Body of pancreas (tissue), 4 donors: Measurements from ENCODE around the gene CEP112. TPM values are rescaled to one million over a fixed set of nuclear protein-coding genes. Genes with fewer than 3 reads are reported as not detected.

Source experiments
- ATAC-seq: fragments of 150-250 bp; one replicate; pipeline ENCODE4 v1.9.1; 2016
- DNase-seq, 4 donors: peaks; one replicate each; pipeline ENCODE4 v3.0.0-alpha.2; 2019
- H3K27ac ChIP-seq, 4 donors: fragments of 200-600 bp; sonication (generic); 1 replicate in 3 of 4; 2 replicates in 1 of 4; pipeline versions ENCODE4 v1.5.1 to v1.6.1; 2016 to 2019; ENCODE audit warnings: mild to moderate bottlenecking in 1 of 4, mixed read lengths in 1 of 4, moderate library complexity in 1 of 4
- H3K27me3 ChIP-seq, 2 donors: fragments of 200-600 bp; sonication (generic); one replicate each; pipeline ENCODE4 v1.6.0; 2016; ENCODE audit warnings: mild to moderate bottlenecking in 1 of 2
- H3K36me3 ChIP-seq, 2 donors: fragments of 200-600 bp; sonication (generic); replicated peaks in 1 of 2; 2 replicates each; pipeline ENCODE4 v1.5.1; 2016; ENCODE audit warnings: low read depth in 2 of 2; ENCODE audit not compliant: insufficient read depth in 1 of 2
- H3K4me1 ChIP-seq: fragments of 200-600 bp; sonication (generic); one replicate; pipeline ENCODE4 v1.6.0; 2016
- H3K4me3 ChIP-seq, 2 donors: fragments of 200-600 bp; sonication (generic); 1 replicate in 1 of 2; 2 replicates in 1 of 2; pipeline ENCODE4 v1.5.1; 2016 to 2019
- H3K9me3 ChIP-seq, 3 donors: fragments of 200-600 bp; sonication (generic); 1 replicate in 2 of 3; 2 replicates in 1 of 3; pipeline ENCODE4 v1.5.1; 2016
- CTCF ChIP-seq, 7 experiments: fragments of 450-650 bp in 4 of 7; fragments of 200-600 bp in 3 of 7; sonication (generic) in 3 of 7; IDR thresholded peaks; one replicate each; pipeline ENCODE4 v1.5.1; 2016 to 2019; ENCODE audit warnings: antibody characterized with exemption in 7 of 7
- POLR2A ChIP-seq, 3 donors: fragments of 450-650 bp; IDR thresholded peaks; one replicate each; pipeline ENCODE4 v1.6.1; 2016; ENCODE audit warnings: antibody characterized with exemption in 3 of 3, mild to moderate bottlenecking in 2 of 3
- WGBS, 2 donors: methylation state at CpG; one replicate each; pipeline ENCODE4 v1.1.5; 2017; 5-methylcytosine and 5-hydroxymethylcytosine counted together
- intact Hi-C: fragments of 100-400 bp; cut with DNase I; formaldehyde crosslinking; loops from one replicate; pipeline ENCODE4 v1.15.1; 2023
- total RNA-seq, 2 donors: library from RNA; depleted of rRNA; stranded (reverse); fragments of >200 nt; gene quantifications; one replicate each; pipeline ENCODE4 v1.1.0, GENCODE V29; 2016

CEP112 gene
- total RNA-seq, 2 donors from 2014 or later: 5.2 to 10.2 TPM

- intact Hi-C loops: no loop called here
- Histone ChIP-seq H3K9me3 (no peaks in the 10 kb centered on the region), H3K4me3 (no peak overlapping the region), H3K27ac (no peak overlapping the region), H3K4me1 (peaks cover 7% of the 10 kb centered on the region), H3K36me3 (no peaks in the 10 kb centered on the region), H3K27me3 (no peaks in the 10 kb centered on the region)
- TF ChIP-seq POLR2A (IDR thresholded peaks at IDR 0.05) (no peak), CTCF (IDR thresholded peaks at IDR 0.05) (no peak)
- WGBS, 2 donors: 71 to 78% methylated on average over 5 of the region's 5 CpGs
- ATAC-seq (no peak), DNase-seq (no peak)
These were observed 592.3 kb downstream of the CEP112 start for GRCh38 chr17:65599650-65600049.

GRCh38 chr17:65598746-65599145, 593.2 kb downstream of the CEP112 start:
- H3K4me1 ChIP-seq: peaks cover 7% of the 10 kb centered on the region
- H3K27me3 ChIP-seq: no peaks in the 10 kb centered on the region
- H3K9me3 ChIP-seq: no peaks in the 10 kb centered on the region
- no peaks in the 10 kb centered on the region for H3K36me3 ChIP-seq
- H3K4me3 ChIP-seq: no peak overlapping the region
- no peak for TF ChIP-seq CTCF (IDR thresholded peaks at IDR 0.05)
- TF ChIP-seq POLR2A (IDR thresholded peaks at IDR 0.05): no peak
- intact Hi-C loops: no loop called here
- no peak overlapping the region for H3K27ac ChIP-seq
- DNase-seq (no peak), ATAC-seq (no peak)
- 100% methylated on average over 1 of the region's 1 CpG for WGBS, 2 donors

- 70 to 74% methylated on average over 4 of the region's 4 CpGs for WGBS, 2 donors
- no peak for DNase-seq
- Histone ChIP-seq H3K27me3 (no peaks in the 10 kb centered on the region), H3K9me3 (no peaks in the 10 kb centered on the region), H3K4me1 (peaks cover under 1% of the 10 kb centered on the region), H3K4me3 (no peak overlapping the region), H3K27ac (no peak overlapping the region), H3K36me3 (no peaks in the 10 kb centered on the region)
- intact Hi-C loops: no loop called here
- no peak for ATAC-seq
- no peak for TF ChIP-seq POLR2A (IDR thresholded peaks at IDR 0.05)
- TF ChIP-seq CTCF (IDR thresholded peaks at IDR 0.05): no peak
These were observed 596.8 kb downstream of the CEP112 start for GRCh38 chr17:65595071-65595656.

- Histone ChIP-seq H3K27me3 (no peaks in the 10 kb centered on the region), H3K4me1 (no peaks in the 10 kb centered on the region), H3K9me3 (no peaks in the 10 kb centered on the region), H3K27ac (no peak overlapping the region), H3K36me3 (no peaks in the 10 kb centered on the region), H3K4me3 (no peak overlapping the region)
- 63 to 76% methylated on average over 18 of the region's 18 CpGs for WGBS, 2 donors
- ATAC-seq (no peak), DNase-seq (no peak)
- intact Hi-C loops: no loop called here
- TF ChIP-seq POLR2A (IDR thresholded peaks at IDR 0.05): no peak
- no peak for TF ChIP-seq CTCF (IDR thresholded peaks at IDR 0.05)
These were observed 597.8 kb downstream of the CEP112 start for GRCh38 chr17:65593855-65594845.
